Thoracic aorta (tissue), 2 donors: Measurements from ENCODE around the gene IAH1. TPM values are rescaled to one million over a fixed set of nuclear protein-coding genes. Genes with fewer than 3 reads are reported as not detected.

ENCODE experiments used
- ATAC-seq: fragments of 150-250 bp; one replicate; pipeline ENCODE4 v1.8.0; 2017; ENCODE audit warnings: low read depth; ENCODE audit not compliant: insufficient number of reproducible peaks, low FRiP score
- DNase-seq: peaks from one replicate; pipeline ENCODE4 v3.0.0-alpha.2; 2020; ENCODE audit warnings: low spot score
- H3K27ac ChIP-seq, 2 donors: fragments of 200-600 bp; sonication (generic); 1 replicate in 1 of 2; 2 replicates in 1 of 2; pipeline ENCODE4 v1.5.1; 2016; ENCODE audit warnings: mild to moderate bottlenecking in 2 of 2, moderate library complexity in 2 of 2
- H3K27me3 ChIP-seq: fragments of 200-600 bp; sonication (generic); replicated peaks from 2 replicates; pipeline ENCODE4 v1.6.0; 2016; ENCODE audit warnings: mild to moderate bottlenecking; ENCODE audit not compliant: insufficient read depth
- H3K36me3 ChIP-seq: fragments of 200-600 bp; sonication (generic); one replicate; pipeline ENCODE4 v1.5.1; 2016
- H3K4me1 ChIP-seq, 2 donors: fragments of 200-600 bp; sonication (generic); 1 replicate in 1 of 2; 2 replicates in 1 of 2; pipeline versions ENCODE4 v1.5.1 to v1.6.0; 2016; ENCODE audit warnings: low read depth in 2 of 2, mild to moderate bottlenecking in 1 of 2; ENCODE audit not compliant: control insufficient read depth in 1 of 2
- H3K4me3 ChIP-seq: fragments of 200-600 bp; sonication (generic); 2 replicates; pipeline ENCODE4 v1.5.1; 2016; ENCODE audit warnings: mild to moderate bottlenecking
- H3K9me3 ChIP-seq: fragments of 200-600 bp; sonication (generic); 2 replicates; pipeline ENCODE4 v1.5.1; 2016
- CTCF ChIP-seq: fragments of 200-600 bp; sonication (generic); IDR thresholded peaks from one replicate; pipeline ENCODE4 v1.5.1; 2019; ENCODE audit warnings: antibody characterized with exemption
- total RNA-seq, 2 donors: library from RNA; depleted of rRNA; stranded (reverse); fragments of >200 nt; gene quantifications; one replicate each; pipeline versions ENCODE4 v1.1.0 to v1.2.3, GENCODE V29; 2016

IAH1 gene
- total RNA-seq, 2 donors from 2014 or later = 48.1 to 53.6 TPM

DNA sequence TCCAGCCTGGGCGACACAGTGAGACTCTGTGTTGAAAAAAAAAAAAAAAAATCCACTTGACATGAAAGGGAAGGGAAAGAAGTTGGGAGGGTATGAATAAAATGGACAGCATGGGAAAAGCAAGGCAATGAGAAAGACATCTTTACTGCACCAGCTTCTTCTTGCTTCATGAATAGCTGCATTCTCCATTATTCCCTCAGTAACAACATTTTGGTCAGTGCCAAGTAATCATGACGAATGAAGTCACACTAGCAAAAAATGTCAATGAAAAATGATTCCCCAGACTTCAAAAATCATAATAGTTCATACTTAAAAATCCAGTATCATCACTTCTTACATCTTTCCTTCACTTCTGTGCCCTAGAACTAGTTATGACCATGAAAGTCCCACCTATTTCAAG lies 50.9 kb downstream of the IAH1 start:
- Histone ChIP-seq H3K27me3 (no peaks in the 10 kb centered on the region), H3K4me3 (no peak overlapping the region), H3K9me3 (no peaks in the 10 kb centered on the region), H3K36me3 (peaks cover 22% of the 10 kb centered on the region), H3K4me1 (peaks cover 2 to 7% of the 10 kb centered on the region in 2 donors), H3K27ac (no peak overlapping the region)
- no peak for TF ChIP-seq CTCF
- ATAC-seq = no peak
- DNase-seq = no peak

GRCh38 chr2:9527995-9528787 lies 53.8 kb downstream of the IAH1 start:
- Histone ChIP-seq H3K36me3 (peaks cover 7% of the 10 kb centered on the region), H3K27me3 (no peaks in the 10 kb centered on the region), H3K9me3 (no peaks in the 10 kb centered on the region), H3K27ac (no peak overlapping the region), H3K4me1 (peaks cover 3 to 7% of the 10 kb centered on the region in 2 donors), H3K4me3 (no peak overlapping the region)
- TF ChIP-seq CTCF = no peak
- ATAC-seq (no peak), DNase-seq (no peak)

- no peak for TF ChIP-seq CTCF
- no peaks in the 10 kb centered on the region for H3K36me3 ChIP-seq
- no peak overlapping the region for H3K4me3 ChIP-seq
- no peaks in the 10 kb centered on the region for H3K27me3 ChIP-seq
- peaks cover 3 to 7% of the 10 kb centered on the region in 2 donors for H3K4me1 ChIP-seq
- ATAC-seq (no peak), DNase-seq (no peak)
- H3K27ac ChIP-seq = no peak overlapping the region
- H3K9me3 ChIP-seq = no peaks in the 10 kb centered on the region
Measured at GRCh38 chr2:9532421-9532820, 58.1 kb downstream of the IAH1 start.

- H3K27ac ChIP-seq = no peak overlapping the region
- DNase-seq (no peak), ATAC-seq (no peak)
- no peaks in the 10 kb centered on the region for H3K27me3 ChIP-seq
- H3K36me3 ChIP-seq = no peaks in the 10 kb centered on the region
- H3K9me3 ChIP-seq = no peaks in the 10 kb centered on the region
- peaks cover 5 to 7% of the 10 kb centered on the region in 2 donors for H3K4me1 ChIP-seq
- H3K4me3 ChIP-seq = no peak overlapping the region
- no peak for TF ChIP-seq CTCF
Measured at GRCh38 chr2:9533663-9534062, 59.3 kb downstream of the IAH1 start.

GRCh38 chr2:9535177-9535576 lies 60.8 kb downstream of the IAH1 start:
- DNase-seq = no peak
- TF ChIP-seq CTCF = no peak
- ATAC-seq = no peak
- Histone ChIP-seq H3K4me1 (peaks cover 18 to 22% of the 10 kb centered on the region in 2 donors), H3K27me3 (no peaks in the 10 kb centered on the region), H3K36me3 (no peaks in the 10 kb centered on the region), H3K4me3 (no peak overlapping the region), H3K9me3 (no peaks in the 10 kb centered on the region), H3K27ac (no peak overlapping the region)
